DMS114 treated with DMSO at 0.1 percent for 48 hours (cell line): ENCODE results near the gene BACH2.

Experiments used
- DNase-seq: peaks from one replicate; lab custom pipeline; 2025; ENCODE audit not compliant: unreplicated experiment; lab: John Stamatoyannopoulos, UW

Gene BACH2

DNA sequence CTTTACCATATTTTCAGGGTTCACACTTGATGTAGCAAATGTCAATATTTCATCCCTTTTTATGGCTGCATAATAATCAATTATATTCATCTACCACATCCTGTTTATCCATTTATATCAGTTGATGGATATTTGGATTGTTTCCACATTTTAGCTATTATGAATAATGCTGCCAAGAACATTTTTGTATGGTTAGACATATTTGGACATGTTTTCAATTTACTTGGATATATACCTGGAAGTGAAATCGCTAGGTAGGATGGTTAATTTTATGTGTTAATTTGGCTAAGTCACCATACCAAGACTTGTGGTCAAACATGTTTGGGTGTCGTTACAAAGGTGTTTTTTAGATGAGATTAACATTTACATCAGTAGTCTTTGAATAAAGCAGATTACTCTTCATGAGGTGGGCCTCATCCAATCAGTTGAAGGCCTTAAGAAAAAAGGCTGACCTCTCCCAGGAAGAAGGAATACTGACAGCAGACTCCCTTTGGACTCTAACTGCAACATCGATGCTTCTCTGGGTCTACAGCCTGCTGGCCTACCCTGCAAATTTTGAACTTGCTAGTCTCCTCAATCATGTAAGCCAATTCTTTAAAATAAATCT lies 196.5 kb downstream of the BACH2 start:
- DNase-seq, result no peak

DNA sequence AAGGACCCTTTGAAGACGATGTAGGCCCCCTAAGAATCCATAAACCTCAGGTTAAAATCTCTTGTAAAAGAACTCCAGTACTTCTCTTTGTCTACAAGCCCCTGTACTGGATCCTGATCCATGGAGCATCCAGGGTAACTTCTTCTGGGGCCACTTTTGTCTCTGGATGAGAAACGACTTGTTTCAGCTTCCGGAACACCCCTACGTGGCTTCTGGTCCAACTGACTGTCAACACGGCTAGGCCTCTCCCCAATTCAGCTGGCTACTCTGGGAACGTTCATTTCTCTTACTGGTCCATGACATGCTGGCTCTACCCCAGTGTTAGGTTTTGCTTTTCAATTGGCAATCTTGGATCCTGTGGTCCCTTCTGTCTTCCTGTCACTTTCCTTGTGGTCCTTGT lies 198.0 kb downstream of the BACH2 start:
- DNase-seq, result no peak

DNA sequence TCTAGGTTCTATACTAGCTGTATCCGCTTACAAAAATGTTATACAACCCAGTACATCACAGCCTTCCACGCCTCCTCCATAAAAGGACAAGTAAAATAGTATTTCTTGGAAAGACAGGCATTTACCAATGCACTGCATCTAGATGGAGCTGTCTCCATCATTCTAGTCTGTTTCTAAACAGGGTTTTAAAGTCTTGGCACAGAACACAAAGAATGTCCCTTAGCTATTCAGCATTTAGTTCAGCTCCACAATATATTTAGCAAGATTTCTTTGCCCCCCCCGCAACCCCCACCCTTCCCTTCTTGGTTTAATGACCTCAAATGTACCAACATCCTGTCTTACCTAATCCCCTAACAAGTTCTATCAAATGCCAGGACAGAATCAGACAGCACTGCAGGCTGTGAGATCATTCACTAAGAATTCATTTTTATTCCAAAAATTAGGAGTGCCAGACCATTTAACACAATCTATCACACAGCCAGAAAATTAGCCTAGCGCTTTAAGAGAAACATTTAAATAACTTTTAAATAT lies 198.6 kb downstream of the BACH2 start:
- no peak for DNase-seq

DNA sequence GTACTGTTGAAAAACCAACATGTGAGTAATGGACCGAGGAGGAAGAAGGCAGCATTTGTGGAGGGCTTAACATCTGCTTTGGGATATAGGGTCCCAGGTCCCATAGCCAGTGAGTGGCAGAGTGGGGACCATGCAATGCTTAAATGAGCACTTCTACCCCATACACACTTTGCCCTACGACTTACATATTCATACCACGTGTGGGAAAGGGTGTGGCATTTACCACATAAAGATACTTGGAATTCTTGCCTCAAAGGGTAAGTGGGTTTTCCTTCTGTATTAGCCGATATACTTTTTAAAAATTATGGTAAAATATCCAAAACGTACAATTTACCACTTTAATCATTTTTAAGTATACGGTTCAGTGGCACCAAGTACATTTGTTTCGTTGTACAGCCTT lies 199.3 kb downstream of the BACH2 start:
- DNase-seq, result no peak

DNA sequence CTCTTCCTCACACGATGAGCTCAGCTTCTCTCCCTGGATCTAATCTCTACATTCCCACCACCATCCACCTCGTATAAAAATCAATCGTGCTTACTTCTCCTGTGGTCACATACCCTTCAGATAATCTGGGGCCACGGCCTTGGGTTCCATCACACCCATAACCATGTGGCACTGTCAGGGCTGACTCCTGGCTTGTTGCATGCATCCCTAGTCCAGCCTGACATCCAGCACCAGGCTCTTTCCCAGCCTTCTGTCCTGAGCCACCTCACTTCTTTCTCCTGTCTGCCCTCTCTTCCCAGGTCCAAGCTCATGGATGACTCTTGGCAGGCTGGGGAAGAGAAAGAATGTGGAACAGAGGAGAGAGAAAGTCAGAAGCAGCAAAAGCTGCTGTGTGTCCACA lies 199.8 kb downstream of the BACH2 start:
- no peak for DNase-seq

DNA sequence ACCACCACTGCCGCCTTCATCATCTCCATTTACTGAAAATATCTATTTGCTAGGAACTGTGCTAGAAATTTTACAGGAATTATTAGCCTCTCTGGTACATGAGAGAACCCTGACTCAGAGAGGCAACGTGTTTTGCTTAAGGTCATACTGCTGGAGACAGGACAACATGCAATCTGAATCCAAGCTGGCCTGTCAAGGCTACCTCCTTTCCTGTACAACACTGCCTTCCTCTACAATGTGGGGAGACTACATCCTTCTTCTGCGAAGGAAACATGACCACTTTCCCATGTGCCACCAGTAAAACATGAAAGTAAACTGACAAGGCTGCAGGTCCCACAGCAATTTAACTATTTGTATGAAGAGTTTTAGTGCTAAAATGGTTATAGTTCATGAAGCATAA lies 200.9 kb downstream of the BACH2 start:
- no peak for DNase-seq

DNA sequence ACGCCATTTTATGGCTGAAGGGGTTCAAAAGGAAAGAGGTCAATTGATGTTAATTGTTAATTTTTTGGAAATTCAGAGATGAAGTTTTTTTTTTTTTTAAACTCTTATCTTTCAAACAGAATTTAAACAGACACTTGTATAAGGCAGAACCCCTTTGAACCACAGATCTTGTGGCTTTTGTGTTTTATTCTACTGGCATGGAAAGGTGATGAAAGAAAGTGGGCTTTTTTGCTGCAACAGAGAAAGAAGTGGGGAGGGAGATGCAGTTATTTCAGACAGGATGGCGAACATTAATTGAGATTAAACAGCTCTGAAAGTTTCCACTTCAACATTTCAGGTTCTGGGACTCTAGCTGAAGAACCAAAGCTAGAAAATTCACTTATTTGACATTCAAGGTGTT lies 201.5 kb downstream of the BACH2 start:
- DNase-seq, result no peak

DNA sequence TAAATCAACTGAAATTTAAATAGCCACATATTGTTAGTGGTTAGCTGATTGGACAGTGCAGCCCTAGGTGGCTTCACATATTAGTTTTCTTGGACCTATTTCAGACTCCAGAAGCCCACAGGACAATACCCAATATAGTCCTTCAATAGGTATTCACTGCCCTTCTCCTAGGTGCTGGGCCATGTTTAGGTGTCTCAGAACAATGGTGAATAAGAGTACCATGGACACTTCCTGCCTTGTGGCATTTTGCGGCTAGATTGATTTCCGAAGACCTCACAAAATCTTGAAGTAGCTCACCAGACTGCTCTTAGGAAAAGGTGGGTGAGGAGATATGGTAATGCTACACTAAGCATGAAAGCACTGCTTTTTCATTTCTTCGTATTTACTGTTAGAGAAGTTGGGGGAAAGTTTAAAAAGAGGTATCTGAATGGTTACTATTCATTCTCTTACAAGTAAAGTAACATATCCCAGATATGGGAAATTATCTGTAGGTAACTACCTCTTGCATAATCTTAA lies 203.0 kb downstream of the BACH2 start:
- no peak for DNase-seq

DNA sequence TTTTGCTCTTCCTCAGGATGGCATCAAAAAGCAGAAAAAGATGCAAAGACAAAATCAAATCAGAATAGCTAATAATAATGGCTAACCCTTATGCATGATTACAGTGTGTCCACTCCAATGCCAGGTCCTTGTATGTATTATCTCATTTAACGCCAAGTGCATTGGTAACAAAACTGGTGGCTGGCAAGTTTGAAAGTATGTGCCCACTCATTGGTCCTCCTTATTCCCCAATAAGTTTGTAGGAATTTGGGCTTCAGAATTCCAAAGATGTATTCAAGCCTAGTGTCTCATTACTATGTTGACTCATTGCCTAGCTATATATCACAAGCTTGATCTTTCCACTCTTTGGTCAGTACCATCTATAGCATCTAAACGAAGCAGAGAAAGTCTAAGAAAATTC lies 205.8 kb downstream of the BACH2 start:
- DNase-seq, result no peak

DNA sequence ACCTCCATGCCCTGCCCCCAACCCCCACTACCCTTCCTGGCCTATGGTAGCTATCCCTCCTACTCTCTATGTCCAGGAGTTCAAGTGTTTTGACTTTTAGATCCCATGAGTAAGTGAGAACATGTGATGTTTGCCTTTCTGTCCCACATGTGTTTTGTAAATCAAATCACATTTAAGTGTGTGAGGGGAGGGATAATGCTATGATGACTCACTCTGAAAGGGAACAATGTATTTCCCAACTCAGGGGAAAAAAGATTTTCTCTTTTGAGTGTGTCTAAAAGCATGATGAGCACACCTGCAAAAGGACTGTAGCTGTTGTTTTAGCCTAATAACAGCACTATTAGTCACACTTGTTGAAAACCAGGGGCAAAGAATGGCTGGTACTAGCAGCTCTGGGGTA lies 208.6 kb downstream of the BACH2 start:
- no peak for DNase-seq

DNA sequence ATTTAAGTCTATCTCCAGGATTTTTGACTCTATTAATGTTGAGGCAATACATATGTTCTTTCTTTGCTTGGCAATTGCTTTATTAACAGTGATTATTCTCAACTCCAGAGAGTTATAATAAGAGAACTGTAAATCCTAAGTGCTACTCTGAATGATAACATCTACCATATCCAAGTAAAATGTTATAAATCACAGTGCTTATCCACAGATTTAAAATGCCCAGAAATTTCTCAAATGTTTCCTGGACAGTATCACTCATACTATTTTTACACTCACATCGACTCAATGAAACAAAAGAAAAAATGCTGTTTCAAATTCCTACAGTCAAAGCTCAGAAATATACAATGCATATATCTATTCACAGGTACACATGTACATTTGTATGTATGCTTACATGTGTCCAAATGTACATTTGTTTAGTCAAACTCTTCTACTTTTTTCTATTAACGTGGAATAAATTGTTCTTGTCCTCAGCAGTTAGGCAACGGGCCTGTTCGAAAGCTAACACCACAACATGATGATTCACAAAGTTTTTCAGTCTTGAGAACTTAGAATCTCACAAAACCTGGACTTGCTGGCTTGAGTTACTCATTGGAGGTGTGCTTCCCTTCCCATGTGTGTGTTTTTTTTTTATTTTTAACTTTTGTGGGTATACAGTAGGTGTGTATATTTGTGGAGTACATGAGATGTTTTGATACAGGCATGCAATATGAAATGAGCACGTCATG lies 209.4 kb downstream of the BACH2 start:
- no peak for DNase-seq

DNA sequence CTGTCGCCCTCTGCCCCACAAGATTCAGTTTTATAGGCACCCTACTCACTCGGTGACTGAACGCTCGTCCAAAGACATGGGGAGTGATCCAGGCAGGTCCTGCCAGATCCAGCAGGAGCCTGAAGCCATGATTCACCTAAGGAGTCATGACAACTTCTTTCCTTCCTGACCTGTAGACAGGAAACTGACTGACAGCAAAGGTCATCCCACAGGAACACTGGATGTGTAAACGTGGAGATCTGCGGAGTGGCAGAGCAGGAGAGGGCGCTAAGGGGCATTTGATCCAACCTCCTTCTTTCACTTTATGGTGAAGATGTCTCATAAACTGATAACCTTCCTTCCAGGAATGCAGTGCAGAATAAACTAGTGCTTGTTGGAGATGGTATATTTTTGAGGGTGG lies 210.1 kb downstream of the BACH2 start:
- DNase-seq, result no peak

DNA sequence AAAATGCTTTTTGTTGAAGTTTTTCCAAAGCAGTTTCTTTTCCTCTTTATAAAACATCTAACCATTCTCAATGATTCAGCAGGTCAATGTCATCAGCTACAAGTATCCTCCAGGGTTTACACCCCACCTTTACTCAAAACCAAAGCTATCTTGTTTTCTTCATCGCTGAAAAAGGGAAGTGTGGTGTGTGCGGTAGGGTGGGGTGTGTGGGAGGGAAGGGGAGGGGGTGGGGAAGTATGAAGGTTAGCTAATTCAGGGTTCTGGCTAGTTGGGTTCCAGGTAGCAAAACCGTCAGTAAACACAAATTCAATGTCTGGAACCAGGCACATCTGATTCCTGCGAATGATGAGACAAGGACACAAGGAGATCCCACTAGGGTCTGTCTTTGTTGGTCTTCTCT lies 212.8 kb downstream of the BACH2 start:
- DNase-seq, result no peak

DNA sequence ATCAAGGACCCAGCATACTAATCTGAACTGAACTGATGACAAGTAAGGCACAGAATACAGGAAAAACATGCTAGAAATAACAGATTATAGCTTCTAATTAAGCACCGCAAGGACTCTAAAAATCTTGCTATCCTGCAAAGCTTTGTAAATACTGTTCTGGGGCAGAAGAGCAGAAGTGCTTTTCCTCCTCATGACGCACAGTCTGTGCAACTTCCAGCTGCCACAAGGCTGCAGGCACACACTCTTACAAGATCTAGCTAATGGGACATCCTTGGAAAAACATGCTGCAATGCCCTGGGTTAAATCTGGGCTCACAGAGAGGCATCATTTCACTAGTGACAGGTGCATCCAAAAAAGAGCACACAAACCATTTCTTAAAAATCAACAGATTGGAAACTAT lies 213.8 kb downstream of the BACH2 start:
- no peak for DNase-seq

DNA sequence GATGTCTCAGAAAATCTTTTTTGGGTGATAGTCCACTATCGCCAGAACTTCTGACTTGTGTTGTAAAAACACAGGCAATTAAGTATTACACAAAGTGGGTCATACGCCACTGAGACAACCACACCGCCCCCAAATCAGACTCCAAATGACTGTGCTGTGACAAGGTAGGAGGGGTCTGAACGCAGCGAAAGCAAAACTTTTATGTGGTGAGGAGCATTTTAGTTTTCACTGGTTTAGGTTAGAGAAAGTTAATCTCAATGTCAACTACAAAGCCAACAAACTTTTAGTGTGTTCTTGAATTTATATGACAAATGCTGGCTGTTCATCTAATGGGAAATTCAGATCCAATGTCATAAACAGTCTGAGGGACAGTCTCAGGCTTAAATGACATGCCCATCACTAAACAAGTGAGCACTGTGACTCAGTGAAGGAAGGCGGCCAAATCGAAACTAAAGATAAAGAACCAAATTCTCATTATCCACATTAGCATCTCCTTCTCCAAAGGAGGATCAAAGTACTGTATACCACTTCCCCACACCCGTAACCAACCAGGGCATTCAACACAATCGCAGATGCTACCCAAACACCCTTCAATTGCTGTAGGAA lies 215.7 kb downstream of the BACH2 start:
- DNase-seq, result no peak

DNA sequence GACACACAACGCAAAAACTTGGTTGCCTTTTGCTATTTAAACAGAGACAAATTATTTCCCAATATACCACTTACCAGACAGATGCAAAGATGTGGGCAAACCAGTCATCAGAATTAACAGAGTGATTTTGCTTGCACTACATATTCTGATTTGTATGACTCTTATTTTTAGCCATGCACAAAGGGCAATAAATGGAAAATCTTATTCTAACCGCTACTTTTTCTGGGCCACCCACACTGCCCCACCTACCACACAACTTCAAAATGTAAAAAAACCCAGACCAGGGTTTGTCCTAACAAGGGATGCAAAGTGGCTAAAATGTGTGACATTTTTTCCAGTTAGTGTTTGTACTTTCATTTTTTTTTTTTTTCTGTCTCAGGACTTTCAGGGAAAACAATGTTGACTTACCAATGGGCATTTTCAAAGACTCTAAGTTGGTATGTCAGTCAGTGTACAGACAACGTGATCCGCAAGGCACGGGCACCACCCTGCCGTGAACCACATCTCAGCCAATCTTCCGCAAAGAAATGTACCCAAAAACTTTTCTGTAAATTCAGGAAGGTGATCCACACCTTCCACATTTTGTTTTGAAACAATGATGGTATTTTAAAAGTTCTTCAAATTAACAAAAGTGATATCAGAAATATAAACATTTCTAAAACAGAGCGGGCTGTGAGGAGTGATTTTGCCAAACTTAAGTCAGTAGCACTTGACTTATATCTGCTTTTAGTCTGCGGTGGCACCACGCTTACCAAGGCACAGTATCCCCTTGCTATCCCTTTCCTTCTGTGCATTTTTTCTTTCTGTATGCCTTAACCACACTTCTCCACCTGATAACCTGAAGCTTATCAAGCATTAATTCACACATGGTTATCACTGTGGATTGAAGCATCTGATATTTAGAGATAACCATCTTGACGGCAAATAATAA lies 216.8 kb downstream of the BACH2 start:
- DNase-seq, result no peak

DNA sequence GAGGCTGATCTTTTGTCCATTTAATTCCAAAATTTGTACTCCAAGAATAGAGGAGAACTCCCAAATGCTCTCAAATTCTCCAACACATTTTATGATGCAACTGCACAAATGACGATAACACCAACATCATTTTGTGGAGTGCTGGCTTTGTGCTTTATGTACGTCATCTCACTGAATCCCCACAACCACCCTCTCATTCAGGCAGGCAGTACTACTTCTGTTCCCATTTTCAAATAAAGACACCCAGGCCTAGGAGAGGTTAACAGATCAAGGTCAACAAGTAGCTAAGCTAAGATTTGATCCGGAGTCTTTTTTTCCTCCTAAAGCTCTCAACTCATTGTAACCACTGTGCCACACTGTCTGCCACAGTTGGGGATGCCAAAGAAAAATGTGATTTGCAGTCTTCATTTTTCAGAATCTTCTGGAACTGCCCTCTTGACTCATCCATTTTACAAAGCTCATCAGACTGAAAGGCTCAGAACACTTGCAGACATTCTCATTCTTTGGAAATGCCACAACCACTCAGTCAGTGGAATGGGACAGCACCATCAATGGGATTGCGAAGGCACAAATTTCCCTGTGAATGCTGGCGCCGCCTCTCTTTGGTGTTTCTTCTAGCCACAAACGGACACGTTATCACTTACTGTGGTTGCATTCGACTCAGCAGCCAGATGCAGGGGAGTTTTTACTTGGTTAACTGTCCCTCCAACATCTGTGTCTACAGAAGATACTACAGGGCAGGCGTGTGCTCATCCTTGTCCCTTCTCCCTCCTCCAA lies 217.9 kb downstream of the BACH2 start:
- DNase-seq, result no peak

DNA sequence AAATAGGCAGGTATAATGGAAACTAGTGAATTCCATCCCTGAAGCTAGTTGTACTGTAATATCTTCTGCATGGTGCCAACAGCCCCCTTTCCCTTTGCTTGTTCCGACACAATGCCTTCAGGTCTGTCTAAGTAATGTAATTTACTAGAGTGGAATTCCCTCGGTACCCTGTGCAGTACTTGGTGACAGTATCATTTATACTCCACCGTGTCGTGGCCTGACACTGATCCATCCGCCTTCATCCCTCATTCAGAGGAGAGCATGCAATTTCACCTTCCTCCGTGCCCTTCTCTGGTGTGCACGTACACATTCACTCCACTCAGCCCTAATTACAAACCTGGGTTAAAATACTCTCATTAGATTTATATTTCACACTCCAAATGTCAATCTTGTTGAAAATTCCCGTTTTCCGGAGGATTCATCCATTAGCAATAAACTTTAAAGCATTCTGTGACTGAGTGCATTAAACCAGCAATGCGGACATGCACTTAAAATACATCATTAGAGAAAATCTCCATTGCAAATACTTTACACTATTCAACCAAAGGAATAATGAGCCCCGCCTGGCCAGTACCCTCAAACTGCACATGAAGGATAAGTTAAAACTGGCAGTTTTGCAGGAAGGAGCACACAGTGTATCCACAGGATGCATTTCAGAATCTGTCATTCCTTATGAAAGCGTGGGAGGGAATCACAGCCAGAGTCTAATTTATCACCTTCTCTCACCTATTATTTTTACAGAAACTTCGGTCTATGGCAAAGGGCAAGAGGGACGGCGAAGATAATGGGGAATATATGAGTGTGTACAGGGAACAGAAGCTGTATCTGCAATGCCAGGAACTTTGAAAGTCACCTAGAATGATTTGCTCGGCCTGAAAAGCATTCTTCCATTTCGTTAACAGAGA lies 219.9 kb downstream of the BACH2 start:
- no peak for DNase-seq

DNA sequence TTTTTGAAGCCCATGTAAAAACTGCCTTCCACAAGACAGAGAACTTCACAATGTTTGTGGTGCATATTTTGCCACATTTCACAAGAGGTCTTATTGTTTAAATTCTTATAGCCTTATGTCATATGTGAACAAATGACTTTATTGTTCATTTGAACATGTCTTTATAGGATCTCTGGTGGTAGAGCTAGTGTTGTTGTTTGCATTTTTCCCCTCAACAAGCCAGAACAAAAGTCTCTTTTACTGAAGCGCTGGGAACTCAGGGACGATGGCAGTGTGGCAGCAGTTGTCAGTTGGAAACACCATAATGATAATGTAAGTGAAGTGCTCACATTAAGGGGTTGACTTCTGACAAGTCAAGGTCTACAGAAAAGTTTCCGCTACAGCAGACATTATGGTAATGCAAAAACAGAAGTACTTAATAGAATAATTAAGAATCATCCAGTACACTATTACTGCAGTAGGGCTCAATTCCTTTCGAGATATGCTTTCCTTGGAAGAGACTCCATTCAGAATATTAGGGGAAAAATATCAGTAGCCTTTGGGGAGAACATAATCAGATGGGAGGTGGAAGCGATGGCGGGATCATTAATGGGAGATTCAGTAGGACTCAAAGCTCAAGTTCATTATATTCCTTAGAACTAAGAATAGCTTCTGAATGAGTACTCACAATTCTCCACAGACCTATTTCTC lies 222.3 kb downstream of the BACH2 start:
- DNase-seq, result no peak
